NCI-H1694 treated with DMSO at 0.1 percent for 48 hours (cell line): ENCODE measurements around the gene VIT.

ENCODE experiments used
- DNase-seq: peaks from one replicate; lab custom pipeline; 2025; lab: John Stamatoyannopoulos, UW

The VIT gene

DNA sequence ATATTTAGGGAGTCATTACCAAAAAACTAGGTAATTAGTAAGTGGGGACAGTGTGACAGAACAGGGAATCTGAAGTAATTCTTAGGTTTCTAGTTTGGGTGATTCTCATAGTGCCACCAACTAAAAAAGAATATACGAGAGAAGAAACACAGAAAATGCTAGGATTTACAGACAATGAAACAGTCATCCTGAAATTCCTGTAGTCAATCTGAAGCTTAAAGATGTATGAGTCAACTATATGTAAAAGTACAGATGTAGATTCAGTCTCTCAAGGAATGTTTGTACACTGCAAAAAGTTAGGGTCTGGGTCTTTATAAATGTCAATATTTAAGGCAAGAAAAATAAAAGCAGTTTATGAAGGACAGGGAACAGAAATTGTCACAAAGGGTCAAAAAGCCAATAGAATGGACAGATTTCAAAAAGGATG is 162.9 kb downstream of the VIT start:
- no peak for DNase-seq

- no peak for DNase-seq
Measured at GRCh38 chr2:36861896-36862295, 165.4 kb downstream of the VIT start.
